ENCODE measurements around the gene LDB2.

GRCh38 chr4:16926214-16926613, 27.8 kb upstream of the LDB2 start:
- no peak for TF ChIP-seq CTCF (IDR thresholded peaks at IDR 0.05)
- no peak for TF ChIP-seq POLR2A (IDR thresholded peaks at IDR 0.05)
